Measurements from ENCODE around the gene XRCC4.

Gene XRCC4

DNA sequence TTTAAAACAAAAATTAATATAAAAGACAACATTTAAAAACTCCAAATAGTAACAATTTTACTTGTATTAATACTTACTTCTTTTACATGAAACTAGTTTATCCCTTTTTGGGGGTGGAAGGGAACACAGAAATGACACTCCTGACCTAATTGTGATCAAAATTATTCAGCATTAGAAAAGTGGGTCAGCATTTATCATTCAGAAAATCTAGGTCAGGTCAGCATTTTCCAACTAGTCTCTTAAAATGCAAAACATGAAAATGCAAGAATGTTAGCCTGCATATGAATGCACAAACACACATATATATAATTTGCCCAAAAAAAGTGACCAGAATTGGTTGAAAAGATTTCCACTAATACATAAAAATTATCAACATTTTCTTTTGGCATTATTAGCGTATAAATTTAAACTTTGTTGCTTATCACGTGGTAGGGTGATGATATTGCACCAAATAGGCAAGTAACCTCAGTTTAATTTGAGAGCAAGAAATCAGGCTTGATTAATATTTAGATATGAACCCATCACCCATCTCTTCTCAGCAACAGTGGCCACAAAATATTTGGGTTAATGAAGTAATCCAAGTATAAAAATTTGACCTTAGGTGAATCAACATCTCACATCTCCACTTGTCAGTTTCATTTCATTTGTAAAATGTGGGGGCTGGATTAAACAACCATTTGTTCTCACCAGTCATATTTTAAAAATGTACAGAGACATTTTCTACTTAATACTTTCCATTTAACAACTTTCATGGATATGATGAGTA is 5.9 kb upstream of the XRCC4 start:
- no peak for DNase-seq

DNA sequence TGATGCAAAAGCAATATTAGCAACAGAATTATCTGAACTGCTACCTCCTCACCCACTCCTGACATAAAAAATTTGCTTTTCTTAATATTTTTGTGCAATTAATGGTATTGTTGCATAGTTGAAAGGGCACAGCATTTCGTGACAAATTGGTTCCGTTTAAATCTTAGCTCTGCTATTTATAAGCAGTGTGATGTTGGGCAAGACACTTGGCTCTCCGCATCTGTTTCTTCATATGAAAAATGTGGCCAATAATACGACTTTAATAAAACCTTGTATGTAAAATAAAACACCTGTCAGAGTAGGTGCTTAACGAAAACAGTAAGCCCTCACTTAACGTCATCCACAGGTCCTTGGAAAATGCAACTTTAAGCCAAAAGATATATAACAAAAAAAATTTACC is 4.4 kb upstream of the XRCC4 start:
- DNase-seq = no peak

DNA sequence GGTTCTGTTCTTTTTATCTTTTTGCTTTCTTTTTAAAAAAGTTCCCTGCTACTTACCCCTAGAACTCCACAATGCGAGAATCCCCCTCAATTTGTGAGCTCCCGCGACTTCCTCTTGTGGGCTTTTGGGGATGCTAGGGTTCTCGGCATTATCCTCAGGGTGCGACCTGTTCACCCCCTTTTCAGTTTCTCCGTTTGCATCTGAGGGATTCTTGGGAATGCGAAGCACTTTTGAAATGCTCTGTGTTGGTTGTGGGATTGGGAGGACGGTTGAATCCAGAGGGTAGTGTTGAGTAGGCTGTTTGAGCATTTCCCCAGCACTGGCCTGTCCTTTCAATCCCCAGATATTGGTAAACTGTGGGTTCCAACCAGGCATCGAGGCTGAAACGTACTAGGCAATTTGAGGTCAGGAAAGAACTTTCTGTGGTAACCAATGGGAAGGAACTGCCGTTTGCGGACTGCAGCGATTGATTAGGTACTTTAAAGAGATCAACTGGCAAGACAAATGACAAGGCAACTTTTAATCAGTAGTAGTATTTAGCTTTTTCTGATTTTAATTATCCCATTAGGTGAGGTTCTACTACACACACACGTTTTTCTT is 415 bp downstream of the XRCC4 start:
- DNase-seq = no peak

DNA sequence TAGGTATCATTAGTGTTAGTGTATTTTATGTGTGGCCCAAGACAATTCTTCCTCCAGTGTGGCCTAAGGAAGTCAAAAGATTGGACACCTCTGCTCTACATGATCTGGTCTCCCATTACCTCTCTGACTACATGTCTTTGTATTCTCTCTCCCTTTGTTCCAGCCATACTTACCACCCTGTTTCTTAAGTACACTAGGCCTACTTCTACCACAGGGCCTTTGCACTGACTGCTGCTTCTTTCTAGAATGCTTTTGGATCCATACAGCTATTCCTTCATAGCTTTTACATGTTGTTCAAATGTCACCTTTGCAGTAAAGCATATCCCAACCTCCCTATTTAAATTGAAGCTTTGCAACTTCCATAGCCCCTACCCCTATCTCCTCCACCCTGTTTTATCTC is 5.4 kb downstream of the XRCC4 start:
- DNase-seq = no peak

DNA sequence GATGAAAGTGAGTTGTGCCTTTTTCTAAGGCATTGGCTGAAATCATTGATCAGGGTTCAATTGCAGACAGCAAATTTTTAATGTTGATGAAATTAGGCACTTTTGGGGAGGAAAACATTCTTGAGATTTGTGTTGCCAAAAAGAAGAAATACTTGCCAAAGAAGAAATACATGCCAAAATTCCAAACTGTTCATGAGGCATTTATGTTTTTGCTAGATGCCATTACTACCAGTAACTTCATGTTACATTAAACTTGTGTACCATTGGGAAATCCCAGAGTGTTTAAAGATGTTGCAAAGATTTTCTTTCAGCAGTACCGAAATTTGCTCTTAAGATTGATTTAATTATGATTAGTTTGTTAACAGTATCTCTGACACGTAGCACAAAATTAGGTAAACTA is 7.0 kb downstream of the XRCC4 start:
- DNase-seq = no peak

DNA sequence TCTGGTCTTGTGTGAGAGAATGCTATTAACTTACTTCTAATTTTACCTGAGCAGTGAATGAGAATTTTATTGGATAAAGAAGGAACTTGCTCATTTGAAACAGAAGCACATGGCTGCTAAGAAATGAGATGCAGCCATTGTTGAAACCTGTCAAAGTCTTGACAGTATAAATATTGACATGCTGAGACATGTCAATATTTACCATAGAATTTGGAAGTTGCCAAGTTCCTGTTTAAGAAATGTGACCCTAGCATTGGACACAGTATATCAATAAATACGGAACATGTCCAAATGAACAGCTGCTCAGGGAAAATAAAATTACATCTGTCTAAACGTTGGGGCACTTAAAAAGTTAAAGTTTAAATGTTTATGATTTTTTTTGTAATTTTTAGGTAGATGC is 7.8 kb downstream of the XRCC4 start:
- DNase-seq = no peak

DNA sequence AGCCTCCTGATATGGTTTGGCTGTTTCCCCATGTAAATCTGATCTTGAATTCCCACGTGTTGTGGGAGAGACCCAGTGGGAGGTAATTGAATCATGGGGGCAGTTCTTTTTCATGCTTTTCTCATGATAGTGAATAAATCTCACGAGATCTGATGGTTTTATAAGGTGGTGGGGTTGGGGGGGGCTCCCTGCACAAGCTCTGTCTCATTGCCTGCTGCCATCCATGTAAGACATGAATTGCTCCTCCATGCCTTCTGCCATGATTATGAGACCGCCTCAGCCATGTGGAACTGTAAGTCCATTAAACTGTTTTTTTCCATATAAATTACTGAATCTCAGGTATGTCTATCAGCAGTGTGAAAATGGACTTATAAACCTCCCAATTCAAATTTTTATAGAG is 12.8 kb downstream of the XRCC4 start:
- no peak for DNase-seq

DNA sequence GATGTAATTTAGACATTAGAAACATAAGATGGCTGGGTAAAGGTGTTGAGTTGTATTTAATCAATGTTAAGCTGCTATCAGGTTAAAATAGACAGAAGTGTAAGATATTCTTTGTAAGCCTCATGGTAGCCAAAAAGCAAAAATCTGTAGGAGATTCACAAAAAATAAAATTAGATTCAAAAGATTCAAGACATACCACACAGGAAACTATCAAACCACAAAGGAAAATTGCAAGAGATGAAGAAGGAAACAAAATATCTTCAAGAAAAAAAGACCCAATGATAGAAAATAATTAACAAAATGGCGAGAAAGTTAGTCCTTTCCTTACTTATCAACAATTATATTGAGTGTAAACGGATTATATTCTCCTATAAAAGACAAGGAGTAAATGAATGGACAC is 15.3 kb downstream of the XRCC4 start:
- no peak for DNase-seq

DNA sequence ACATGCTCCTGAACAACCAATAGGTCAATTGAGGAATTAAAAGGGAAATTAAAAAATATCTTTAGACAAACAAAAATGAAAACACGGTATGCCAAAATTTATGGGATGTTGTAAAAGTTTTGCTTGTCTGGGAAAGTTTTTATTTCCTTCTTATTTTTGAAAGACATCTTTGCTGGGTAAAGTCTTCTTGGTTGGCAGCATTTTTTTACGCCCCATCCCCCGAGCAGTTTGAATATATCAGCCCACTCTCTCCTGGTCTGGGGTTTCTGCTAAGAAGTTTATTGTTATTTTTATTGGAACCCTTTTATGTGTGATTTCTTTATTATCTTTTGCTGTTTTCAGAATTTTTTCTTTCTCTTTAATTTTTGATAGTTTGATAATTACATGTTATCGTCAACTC is 16.3 kb downstream of the XRCC4 start:
- DNase-seq = no peak

DNA sequence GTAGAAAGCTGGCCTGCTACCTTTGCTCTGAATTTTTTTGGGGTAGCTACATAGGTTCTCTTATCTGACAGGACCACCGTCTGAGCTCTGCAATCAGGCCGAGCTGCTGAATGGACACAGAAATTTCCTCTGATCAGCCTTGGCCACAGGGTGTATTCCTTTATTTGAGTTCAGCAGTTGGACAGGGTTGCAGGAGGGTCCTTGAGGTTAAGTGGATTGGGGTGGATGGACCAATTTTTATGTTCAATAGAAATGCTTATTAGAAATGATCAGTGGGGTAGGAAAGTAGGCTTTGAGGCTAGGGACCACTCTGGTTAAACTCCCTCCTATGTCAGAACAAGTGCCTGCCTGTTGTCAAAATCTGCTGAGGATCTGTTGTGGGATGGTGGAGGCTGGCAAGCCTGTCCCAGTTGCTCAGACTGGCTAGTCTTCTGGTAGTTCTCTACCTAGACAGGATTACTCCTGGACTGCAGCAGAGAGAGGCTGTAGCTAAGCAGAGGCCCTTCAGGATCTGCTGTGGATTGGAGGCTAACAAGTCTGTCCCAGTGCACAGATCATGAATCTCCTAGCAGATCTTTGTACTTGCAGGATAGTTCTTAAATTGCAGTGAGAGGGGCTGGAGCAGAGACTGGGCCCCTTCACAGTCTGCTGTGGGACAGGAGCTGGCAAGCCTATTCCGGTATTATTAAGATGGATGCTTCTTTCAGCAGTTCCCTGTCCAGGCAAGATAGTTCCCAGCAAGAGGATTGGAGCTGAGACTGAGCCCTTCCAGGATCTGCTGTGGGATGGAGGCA is 18.0 kb downstream of the XRCC4 start:
- no peak for DNase-seq

DNA sequence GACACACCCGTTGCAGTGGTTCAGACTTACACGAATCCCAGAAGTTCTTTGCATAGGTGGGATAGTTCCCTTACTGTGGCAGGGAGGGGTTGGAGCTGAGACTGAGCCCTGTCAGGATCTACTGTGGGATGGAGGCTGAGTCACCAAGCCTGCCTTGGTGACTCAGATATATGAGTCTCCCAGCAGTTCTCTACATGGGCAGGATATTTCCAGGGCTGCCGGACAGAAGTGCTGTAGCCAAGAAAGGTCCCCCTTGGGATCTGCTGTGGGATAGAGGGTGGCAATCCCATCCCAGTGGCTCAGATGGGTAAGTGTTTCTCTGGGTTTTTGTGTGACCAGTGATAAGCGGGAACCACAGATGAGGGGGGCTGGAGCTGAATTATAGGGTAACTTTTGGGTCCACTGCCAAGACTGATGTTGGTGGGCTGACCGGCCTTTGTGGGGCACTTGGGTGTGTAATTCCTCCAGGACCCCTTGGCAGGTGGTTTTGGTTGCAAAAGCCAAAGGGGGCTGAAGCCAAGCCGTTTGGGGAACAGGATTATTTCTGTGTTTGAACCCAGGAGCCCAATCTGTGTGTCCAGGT is 18.7 kb downstream of the XRCC4 start:
- no peak for DNase-seq

DNA sequence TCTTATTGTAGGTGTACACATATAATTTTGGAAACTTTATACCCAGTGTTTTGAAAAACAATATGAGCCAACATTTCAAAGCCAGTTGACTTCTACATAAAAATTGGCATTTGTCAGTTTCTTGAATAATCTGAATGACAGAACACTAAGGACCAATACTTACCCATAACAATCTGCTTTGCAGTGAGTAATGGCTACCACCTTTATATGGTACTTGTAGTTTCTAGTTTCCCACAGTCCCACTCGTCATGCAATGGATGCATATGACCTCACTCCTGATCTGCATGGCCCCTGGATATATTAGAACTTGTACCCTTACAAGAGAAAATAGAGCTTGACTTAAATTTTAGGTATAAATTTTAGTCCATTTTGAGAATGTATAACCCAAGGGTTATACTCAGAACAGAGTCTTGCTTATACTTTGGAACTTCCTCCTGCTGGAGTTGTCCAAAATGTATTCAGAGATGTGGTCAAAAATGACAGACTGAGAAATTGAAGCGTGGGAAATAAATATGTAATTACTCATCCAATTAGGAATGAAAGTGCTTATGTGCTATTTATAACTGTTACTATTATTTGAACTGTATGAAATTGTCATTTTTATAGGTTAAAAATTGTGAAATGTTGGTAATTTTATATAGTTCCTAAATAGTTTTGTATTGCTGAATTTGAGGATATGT is 19.5 kb downstream of the XRCC4 start:
- DNase-seq = no peak

DNA sequence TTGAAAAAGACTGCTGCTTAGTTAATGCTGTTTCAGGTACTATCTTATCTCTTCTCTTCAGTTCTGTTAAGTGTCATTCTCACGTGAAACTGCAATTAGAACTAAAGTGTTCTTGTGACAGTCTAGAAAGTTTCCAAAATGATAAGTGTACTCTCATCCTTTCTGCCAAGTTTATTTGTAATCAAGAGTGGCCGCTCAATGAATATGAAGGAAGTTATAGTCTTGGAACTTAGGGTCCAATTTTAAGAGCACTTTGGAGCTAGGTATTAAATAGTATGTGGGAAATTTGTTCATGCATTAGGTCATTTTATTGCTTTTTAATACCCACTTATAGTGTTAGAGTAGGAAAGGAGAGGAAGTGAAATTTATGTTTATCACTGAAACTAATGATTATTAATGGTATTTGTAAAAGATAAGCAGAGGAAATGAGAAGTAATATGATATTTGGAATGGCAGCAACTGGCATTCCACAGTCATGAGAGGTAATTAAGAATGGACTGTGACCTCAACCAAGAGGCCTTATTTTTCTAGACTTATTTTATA is 20.4 kb downstream of the XRCC4 start:
- no peak for DNase-seq

DNA sequence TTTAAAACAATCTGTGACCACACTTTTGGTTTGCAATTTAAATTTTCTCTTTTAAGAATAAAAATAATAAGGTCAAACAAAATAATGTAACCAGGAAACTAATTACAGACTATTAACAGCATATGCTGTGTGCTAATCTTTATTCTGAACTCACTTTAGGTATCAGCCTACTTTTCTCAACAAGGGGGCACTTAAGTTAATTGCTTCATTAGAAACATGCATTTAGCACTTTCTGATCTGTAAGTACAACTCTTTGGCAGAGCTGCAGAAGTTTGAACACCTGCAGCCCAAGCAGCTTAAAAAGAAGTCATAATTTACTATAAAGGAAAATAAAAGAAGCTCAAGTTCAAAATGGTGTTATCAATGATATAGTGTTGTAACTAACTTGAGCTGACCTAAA is 21.7 kb downstream of the XRCC4 start:
- DNase-seq = no peak

DNA sequence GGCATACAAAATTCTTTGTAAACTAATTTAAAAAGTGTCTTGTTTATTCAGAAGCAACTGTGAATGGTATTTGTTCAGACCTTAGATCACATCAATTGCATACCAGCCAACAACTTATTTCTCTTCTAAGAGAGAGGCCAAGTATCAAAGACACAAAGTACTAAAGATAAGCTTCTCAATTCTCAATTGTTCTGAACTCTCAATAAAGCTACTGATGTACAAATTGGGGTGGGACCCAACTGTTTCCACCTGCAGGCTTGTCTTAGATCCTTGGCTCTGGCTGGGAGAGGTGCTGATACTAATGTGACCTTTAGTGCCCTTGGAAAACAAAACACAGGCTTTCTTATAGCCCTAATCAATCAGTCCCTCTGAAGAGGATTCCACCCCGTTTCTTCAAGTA is 22.1 kb downstream of the XRCC4 start:
- DNase-seq = no peak

DNA sequence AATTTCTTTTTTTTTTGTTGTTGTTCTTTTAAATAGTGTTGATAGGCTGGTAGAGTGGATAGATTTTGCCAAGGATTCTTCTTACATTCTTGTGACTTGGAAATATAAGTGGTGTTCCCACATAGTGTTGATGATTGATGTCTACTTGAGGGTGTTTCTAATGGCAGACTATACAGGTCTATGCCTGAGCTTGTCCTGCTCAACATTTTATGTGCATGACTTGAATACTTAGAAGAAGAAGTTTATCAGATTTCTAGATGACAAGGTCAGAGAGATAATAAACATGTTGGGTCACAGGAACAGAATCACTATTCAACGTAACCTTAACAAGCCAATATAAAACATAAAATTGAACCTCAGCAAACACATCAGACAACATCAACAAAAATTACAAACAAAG is 24.2 kb downstream of the XRCC4 start:
- no peak for DNase-seq

DNA sequence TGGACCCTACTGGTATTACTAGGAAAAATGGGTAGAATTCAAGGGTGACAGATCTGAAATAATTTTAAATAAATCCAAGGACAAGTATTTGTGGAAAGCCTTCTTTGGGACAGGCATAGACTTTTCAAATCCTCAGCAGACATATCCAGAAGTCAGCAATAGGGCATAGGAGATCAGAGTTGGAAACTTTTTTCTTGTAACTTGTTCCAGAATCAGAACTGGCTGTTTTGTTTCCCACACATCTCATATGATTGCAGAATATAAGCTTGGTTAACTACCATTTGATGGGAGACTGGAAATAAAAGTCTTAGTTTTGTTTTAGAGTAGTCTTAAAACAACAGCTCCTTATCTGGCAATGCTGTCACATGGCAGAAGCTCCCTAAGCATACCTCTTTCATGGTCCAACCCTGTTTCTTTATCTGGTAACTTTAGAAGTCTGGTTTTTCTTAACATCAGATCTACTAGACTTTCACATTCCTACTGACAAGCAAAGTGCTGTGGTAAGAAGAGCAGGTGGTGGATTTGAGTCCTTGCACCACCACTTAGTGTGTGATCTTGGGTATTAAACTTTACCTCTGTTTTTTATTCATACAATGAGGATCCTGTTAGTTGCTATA is 25.1 kb downstream of the XRCC4 start:
- no peak for DNase-seq

DNA sequence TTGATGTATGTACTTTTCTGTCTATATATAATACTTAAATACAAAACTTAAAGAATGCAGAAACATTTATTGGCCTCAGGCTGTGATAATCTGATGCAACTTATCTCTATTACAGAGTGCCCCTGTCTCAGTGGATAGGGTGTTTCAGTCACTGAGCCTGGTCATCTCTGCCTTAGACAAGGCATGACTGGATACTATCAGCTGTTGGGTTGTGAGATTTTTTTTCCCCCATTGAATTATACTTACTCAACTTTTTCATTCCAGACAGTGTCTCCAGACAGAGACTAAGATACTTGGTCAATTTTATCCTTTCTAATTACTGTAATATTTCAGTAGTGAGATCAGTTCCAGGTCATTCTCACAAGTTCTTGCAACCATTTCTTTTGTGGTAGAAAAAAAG is 26.7 kb downstream of the XRCC4 start:
- no peak for DNase-seq

DNA sequence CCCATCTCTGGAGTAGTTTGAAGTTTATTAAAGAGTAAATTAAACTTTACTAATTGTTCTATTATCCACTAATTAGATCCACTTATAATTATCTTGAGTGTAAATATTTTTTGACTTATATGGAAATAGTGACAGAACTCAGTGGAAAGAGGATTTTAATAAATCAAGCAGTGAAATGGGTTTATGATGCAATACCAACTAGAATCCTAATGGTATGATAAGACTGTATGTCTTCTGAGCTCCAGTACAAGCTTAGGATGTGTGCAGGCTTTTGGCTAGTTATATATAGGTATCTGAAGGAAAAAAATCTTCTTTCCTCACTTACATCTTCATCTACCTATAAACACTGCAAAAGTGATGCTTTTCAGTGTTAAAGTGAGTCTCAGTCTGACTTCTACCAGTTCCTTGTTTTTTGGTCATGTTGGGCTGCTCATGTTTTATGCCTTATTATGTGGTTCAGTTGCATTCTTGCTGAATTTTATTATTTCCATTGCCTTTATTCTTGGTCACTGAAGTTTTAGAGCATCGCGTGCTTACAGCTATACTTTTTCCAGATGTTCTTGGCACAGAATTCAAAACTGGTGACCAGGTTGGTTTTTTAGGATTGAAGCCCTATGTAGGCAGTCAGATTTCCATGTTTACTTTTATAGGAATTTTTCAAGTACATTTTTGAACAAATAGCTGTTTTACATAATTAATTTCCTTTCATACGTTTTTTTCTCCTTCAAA is 30.5 kb downstream of the XRCC4 start:
- DNase-seq = no peak

DNA sequence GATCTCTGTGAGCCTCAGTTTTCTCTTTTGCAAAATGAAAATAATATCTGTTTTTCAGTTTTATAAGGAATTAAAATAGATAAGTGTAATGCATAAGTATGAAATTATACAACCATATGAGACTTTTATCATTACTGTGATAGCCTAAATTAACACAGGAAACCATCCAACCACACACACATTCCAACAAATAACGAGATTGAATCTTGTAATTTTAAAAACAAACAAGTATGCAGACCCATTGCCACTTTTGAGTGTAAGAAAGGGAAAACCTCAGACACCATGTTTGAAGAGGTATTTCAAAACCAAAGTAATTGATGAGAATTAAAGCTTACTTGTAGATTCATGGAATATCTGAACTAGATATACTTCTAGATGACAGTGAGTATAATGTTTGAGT is 32.0 kb downstream of the XRCC4 start:
- DNase-seq = no peak

DNA sequence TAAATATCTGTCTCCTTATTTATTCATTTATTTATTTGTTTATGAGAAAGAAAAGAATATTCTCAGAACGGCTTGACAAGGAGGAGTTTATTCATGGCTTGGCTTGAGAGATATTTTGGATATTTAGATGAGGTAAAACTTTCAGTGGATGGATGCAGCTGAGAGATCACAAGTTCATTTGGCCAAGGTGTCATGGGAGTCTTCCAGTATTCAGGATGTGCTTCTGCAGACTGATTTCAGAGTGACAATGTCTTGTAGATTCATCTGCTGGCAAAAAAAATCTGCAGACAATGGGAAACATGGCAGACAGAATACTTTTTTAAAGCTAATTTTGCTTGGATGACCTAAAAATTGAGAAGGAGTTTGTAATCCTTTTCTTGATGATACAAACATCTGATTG is 38.5 kb downstream of the XRCC4 start:
- no peak for DNase-seq

DNA sequence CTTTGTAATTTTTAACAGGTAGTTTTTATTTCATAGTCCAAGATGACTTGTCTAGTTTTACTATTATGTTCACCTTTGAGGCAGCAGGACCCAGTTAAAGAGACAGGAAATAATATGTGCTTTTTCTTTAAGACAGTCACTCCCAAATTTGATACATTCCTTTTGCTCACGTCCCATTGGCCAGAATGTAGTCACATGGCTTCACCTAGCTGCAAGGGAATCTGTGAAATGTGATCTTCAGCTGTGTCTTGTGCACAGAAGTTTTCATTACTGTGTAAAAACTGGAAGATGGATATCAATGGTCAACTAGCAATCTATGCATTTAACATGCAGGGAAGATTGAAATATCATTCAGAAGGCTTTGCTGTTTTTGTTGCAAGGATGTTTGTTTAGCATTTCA is 41.1 kb downstream of the XRCC4 start:
- DNase-seq = no peak

All from NCI-H510A (cell line).